Pancreas (tissue), 10 donors: Measurements from ENCODE around the gene B4GALT4. TPM values are rescaled to one million over a fixed set of nuclear protein-coding genes. Genes with fewer than 3 reads are reported as not detected.

Experiments
- ATAC-seq, 4 donors: fragments of 200-7000 bp; cut with Tn5 transposase; one replicate each; pipeline versions ENCODE4 v1.8.0 to v1.9.1; 2020; ENCODE audit warnings: mild to moderate bottlenecking in 4 of 4, moderate library complexity in 4 of 4
- DNase-seq, 6 donors: peaks; one replicate each; pipeline ENCODE4 v3.0.0-alpha.2; 2020
- FAIRE-seq: peaks from 2 replicates; lab custom pipeline; 2012; peaks lifted over from hg19 to GRCh38; lab: Jason Lieb, UNC
- H3K27ac ChIP-seq, 4 donors: fragments of 200-600 bp; sonication (generic); 1 replicate in 3 of 4; 2 replicates in 1 of 4; pipeline versions ENCODE4 v1.5.0 to v1.8.0; 2020
- H3K27me3 ChIP-seq, 4 donors: fragments of 200-600 bp; one replicate each; pipeline ENCODE4 v1.8.0; 2021
- H3K36me3 ChIP-seq, 3 donors: fragments of 200-600 bp; sonication (generic) in 1 of 3; one replicate each; pipeline versions ENCODE4 v1.5.0 to v1.8.0; 2020 to 2021
- H3K4me1 ChIP-seq, 3 donors: fragments of 200-600 bp; one replicate each; pipeline ENCODE4 v1.8.0; 2021
- H3K4me3 ChIP-seq, 4 donors: fragments of 200-600 bp; sonication (generic) in 2 of 4; one replicate each; pipeline versions ENCODE4 v1.5.0 to v1.8.0; 2020 to 2021
- H3K9me3 ChIP-seq, 4 donors: fragments of 200-600 bp; one replicate each; pipeline ENCODE4 v1.8.0; 2021
- WGBS, 2 donors: extraction: QIAGEN DNeasy Blood & Tissue Kit; methylation state at CpG; one replicate each; pipeline ENCODE4 v1.1.7; 2013; 5-methylcytosine and 5-hydroxymethylcytosine counted together
- intact Hi-C, 3 donors: fragments of 100-400 bp; cut with DNase I; formaldehyde crosslinking; loops; one replicate each; pipeline versions ENCODE4 v1.11.1 to v1.14.2; 2022
- polyA plus RNA-seq, 2 donors: library from polyadenylated mRNA; stranded (reverse); fragments of 200-250 nt; gene quantifications; one replicate each; pipeline ENCODE4 v1.2.3, GENCODE V29; 2013
- total RNA-seq, 6 donors: library from RNA; stranded (reverse); fragmentation: NEBNext Ultra II Directional in 4 of 6; extraction: Animal tissue kit (Norgen Biotek cat#: 25700) in 4 of 6; gene quantifications; one replicate each; pipeline versions ENCODE4 v1.2.1 to v1.2.4, GENCODE V29; 2021 to 2023
- TF ChIP-seq, protein P1 (sequence below), 4 donors: fragments of 200-600 bp; sonication (generic) in 3 of 4; IDR thresholded peaks; one replicate each; pipeline versions ENCODE4 v1.5.0 to v1.8.0; 2021; ENCODE audit warnings: antibody characterized with exemption in 4 of 4
- donor health status: healthy with polysubstance abuse.
- donor health status: DM: no; HTN: no; CAD: no; lungs with moderate emphysema.
- donor health status: DM: no; HTN: no; CAD: no.
- donor health status: control.
- donor health status: control.
- donor health status: Bipolar disorder and iron deficiency.
- donor health status: DM: yes; HTN: yes; CAD: no.
- donor health status: DM: no; HTN: no; CAD: no.
- donor health status: DM: no; HTN: no; CAD: no.
- donor health status: DM: yes; HTN: yes; CAD: no.

The B4GALT4 gene
- total and polyA plus RNA-seq, 8 donors: 9.1 to 22.9 (median 14.6) TPM

DNA sequence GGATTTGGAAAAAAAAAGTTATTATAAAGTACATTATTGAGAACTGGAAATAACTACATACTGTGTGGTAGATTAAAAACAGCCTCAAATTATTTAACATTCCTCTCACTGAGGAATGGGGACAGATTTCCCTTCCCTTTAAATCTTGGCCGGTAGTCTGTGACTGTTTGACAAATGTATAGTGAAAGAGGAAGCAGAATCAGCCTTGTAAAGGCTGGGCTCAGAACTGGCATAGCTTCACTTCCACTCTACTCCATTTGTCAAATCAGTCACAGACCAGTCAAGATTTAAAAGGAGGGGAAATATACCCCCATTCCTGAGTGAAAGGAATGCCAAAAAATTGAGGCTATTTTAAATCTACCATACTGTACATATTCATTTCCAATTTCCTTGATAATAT is 18.2 kb upstream of the B4GALT4 start:
- WGBS, 2 donors: 42 to 51% methylated on average over 1 of the region's 1 CpG
- DNase-seq (no peak), FAIRE-seq (no peak), ATAC-seq (peak in 3 of 4 donors; percentile 62 to 74 (median 67))
- H3K36me3 ChIP-seq: no peaks in the 10 kb centered on the region
- TF ChIP-seq, protein P1, sequence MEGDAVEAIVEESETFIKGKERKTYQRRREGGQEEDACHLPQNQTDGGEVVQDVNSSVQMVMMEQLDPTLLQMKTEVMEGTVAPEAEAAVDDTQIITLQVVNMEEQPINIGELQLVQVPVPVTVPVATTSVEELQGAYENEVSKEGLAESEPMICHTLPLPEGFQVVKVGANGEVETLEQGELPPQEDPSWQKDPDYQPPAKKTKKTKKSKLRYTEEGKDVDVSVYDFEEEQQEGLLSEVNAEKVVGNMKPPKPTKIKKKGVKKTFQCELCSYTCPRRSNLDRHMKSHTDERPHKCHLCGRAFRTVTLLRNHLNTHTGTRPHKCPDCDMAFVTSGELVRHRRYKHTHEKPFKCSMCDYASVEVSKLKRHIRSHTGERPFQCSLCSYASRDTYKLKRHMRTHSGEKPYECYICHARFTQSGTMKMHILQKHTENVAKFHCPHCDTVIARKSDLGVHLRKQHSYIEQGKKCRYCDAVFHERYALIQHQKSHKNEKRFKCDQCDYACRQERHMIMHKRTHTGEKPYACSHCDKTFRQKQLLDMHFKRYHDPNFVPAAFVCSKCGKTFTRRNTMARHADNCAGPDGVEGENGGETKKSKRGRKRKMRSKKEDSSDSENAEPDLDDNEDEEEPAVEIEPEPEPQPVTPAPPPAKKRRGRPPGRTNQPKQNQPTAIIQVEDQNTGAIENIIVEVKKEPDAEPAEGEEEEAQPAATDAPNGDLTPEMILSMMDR (IDR thresholded peaks at IDR 0.05): no peak
- H3K4me1 ChIP-seq: no peaks in the 10 kb centered on the region
- H3K27me3 ChIP-seq: no peaks in the 10 kb centered on the region
- intact Hi-C loops: no loop called here
- H3K27ac ChIP-seq: no peak overlapping the region
- no peaks in the 10 kb centered on the region for H3K9me3 ChIP-seq
- no peak overlapping the region for H3K4me3 ChIP-seq

DNA sequence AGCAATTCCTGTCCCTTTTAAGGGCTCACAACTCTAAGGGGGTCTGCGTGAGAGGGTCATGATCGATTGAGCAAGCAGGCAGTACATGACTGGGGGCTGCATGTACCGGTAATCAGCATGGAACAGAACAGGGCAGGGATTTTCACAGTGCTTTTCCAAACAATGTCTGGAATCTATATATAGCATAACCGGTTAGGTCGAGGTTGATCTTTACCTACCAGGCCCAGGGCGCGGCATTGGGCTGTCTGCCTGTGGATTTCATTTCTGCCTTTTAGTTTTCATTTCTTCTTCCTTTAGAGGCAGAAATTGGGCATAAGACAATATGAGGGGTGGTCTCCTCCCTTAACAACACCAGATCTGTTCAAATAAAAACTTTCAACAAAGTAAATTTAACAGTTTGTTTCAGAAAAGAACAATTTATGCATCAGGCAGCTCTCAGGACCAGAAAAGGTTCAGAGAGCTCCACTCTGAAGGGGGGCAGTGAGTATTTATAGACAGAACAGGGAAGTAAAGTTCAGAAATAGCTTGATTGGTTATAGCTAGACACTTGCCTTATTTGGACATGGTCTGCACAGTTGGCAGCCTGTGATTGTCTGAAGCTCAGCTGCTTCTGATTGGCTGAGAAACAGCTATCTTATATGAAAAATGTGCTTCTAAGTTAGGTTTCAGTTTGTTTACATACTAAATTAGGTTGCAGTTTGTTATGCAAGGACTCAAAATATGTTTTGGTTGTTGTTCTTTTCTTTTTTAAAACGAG is 17.2 kb upstream of the B4GALT4 start:
- Histone ChIP-seq H3K4me1 (no peaks in the 10 kb centered on the region), H3K4me3 (no peak overlapping the region), H3K27ac (no peak overlapping the region), H3K9me3 (no peaks in the 10 kb centered on the region), H3K36me3 (no peaks in the 10 kb centered on the region), H3K27me3 (no peaks in the 10 kb centered on the region)
- 59 to 60% methylated on average over 8 of the region's 8 CpGs for WGBS, 2 donors
- FAIRE-seq (no peak), DNase-seq (no peak), ATAC-seq (peak in 3 of 4 donors; percentile 49 to 54 (median 51))
- intact Hi-C loops: no loop called here
- TF ChIP-seq, protein P1 (IDR thresholded peaks at IDR 0.05): no peak

DNA sequence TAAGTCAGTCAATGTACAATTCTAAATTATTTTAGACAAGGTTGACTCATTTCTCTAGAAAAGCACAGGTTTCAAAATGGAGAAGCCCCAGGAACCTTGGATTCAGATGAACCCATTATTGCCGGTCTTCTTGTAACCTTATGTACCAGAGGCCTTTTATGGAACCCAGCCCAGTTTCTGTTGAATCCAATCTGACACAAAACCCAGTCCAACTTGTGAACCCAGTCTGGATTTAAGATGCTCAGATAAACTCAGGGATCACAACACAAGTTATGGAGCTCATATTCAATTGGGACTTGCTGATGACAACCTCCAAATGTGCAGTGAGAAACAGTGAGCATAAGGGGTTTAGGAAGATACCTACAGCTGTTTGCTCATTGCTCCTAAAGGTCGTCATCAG is 16.4 kb upstream of the B4GALT4 start:
- no peak for FAIRE-seq
- TF ChIP-seq, protein P1 (IDR thresholded peaks at IDR 0.05): no peak
- 74 to 79% methylated on average over 2 of the region's 2 CpGs for WGBS, 2 donors
- H3K27me3 ChIP-seq: no peaks in the 10 kb centered on the region
- no peak overlapping the region for H3K4me3 ChIP-seq
- H3K27ac ChIP-seq: no peak overlapping the region
- no peaks in the 10 kb centered on the region for H3K4me1 ChIP-seq
- DNase-seq: no peak
- ATAC-seq: no peak
- H3K9me3 ChIP-seq: no peaks in the 10 kb centered on the region
- no peaks in the 10 kb centered on the region for H3K36me3 ChIP-seq
- intact Hi-C loops: no loop called here

DNA sequence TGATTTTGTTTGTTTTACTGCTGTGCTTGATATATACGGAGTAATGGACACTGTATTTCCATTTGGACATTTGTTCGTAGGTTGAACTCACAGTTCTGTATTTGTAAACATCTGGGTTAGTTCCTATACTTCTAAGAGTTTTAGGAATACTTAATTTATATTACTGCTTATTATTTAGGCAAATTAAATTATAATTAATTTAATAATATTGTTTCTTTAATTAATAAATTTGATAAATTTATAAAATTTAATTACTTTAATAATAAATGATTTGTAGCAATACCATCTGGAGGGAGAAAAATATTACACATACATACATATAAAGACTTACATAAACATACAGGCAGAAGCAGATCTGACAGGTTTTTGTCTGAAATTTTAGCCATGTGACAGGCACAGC is 14.5 kb upstream of the B4GALT4 start:
- WGBS, 2 donors: 90 to 91% methylated on average over 2 of the region's 2 CpGs
- intact Hi-C loops: no loop called here
- no peaks in the 10 kb centered on the region for H3K36me3 ChIP-seq
- no peaks in the 10 kb centered on the region for H3K27me3 ChIP-seq
- no peaks in the 10 kb centered on the region for H3K4me1 ChIP-seq
- TF ChIP-seq, protein P1 (IDR thresholded peaks at IDR 0.05): no peak
- H3K27ac ChIP-seq: no peak overlapping the region
- ATAC-seq (no peak), DNase-seq (no peak), FAIRE-seq (peak; percentile 81)
- no peaks in the 10 kb centered on the region for H3K9me3 ChIP-seq
- no peak overlapping the region for H3K4me3 ChIP-seq

DNA sequence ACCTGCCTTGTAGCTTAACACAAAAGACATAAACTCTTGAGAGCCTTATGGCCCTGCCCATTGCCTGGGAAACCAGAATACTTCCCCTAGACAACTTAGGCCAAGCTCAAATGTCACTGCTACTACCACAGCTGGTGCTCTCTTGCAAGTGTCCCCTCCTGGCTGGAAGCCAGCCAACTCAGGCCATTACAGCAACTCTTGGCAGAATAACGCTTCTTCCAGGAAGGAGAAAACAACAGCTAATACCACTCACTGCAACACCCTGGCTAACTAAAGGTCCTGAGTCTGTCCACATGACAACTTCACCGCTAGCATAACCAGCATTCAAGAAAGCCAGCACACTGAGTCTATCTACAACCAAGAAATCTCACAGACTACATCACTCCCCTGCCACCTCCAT is 5.1 kb upstream of the B4GALT4 start:
- Histone ChIP-seq H3K4me3 (no peak overlapping the region), H3K27ac (no peak overlapping the region), H3K36me3 (no peaks in the 10 kb centered on the region), H3K4me1 (peaks cover 0 to 5% (median 5%) of the 10 kb centered on the region in 3 donors), H3K27me3 (no peaks in the 10 kb centered on the region), H3K9me3 (no peaks in the 10 kb centered on the region)
- peak in 4 of 6 donors; percentile 43 to 74 (median 51) for DNase-seq
- TF ChIP-seq, protein P1 (IDR thresholded peaks at IDR 0.05): no peak
- WGBS, 2 donors: 62 to 66% methylated on average over 2 of the region's 2 CpGs
- intact Hi-C loops: loop anchor here in 1 of 3 donors (10.0 kb wide), 1 partner anchor 101 kb away; the partner anchor contains the start of gene TEX55
- peak in 1 of 4 donors; percentile 12 for ATAC-seq
- FAIRE-seq: no peak
